Osteoblast (primary cell): Measurements from ENCODE around the gene TM9SF4. TPM values are rescaled to one million over a fixed set of nuclear protein-coding genes. Genes with fewer than 3 reads are reported as not detected.
A peak's percentile ranks its signal among the peaks of the same experiment; 100 is the strongest.

Experiments used
- DNase-seq: peaks from one replicate; pipeline ENCODE4 v3.0.0; 2011; ENCODE audit warnings: low spot score, mixed read lengths; ENCODE audit not compliant: insufficient read length; ENCODE audit errors: missing footprints
- H2AFZ ChIP-seq: 2 replicates; pipeline ENCODE4 v1.6.0; 2011; ENCODE audit warnings: mild to moderate bottlenecking, low read length
- H3K27ac ChIP-seq: 2 replicates; pipeline ENCODE4 v1.5.1; 2011; ENCODE audit warnings: mild to moderate bottlenecking, low read depth, low read length, moderate library complexity
- H3K27me3 ChIP-seq: 2 replicates; pipeline ENCODE4 v1.6.0; 2012; ENCODE audit warnings: mild to moderate bottlenecking, control low read depth, inconsistent platforms, low read length, moderate library complexity; ENCODE audit not compliant: insufficient read depth
- H3K36me3 ChIP-seq: 2 replicates; pipeline ENCODE4 v1.5.1; 2011; ENCODE audit warnings: mild to moderate bottlenecking, low read length, control low read depth, moderate library complexity; ENCODE audit not compliant: insufficient read depth
- H3K4me1 ChIP-seq: 2 replicates; pipeline ENCODE4 v1.5.1; 2011; ENCODE audit warnings: mild to moderate bottlenecking, low read length, control low read depth, moderate library complexity; ENCODE audit not compliant: insufficient read depth
- H3K4me2 ChIP-seq: 2 replicates; pipeline ENCODE4 v1.6.0; 2011; ENCODE audit warnings: mild to moderate bottlenecking, low read length; ENCODE audit not compliant: insufficient read depth
- H3K4me3 ChIP-seq: fragments of 200-600 bp; sonication (generic); 3 replicates; pipeline ENCODE4 v1.5.1; 2012; ENCODE audit warnings: mild to moderate bottlenecking, low read length, inconsistent platforms; ENCODE audit not compliant: insufficient read depth
- H3K79me2 ChIP-seq: 2 replicates; pipeline ENCODE4 v1.6.0; 2012; ENCODE audit warnings: mild to moderate bottlenecking, low read length, control low read depth, inconsistent platforms; ENCODE audit not compliant: insufficient read depth
- H3K9me3 ChIP-seq: 2 replicates; pipeline ENCODE4 v1.5.1; 2011; ENCODE audit warnings: low read depth, low read length, control low read depth
- H4K20me1 ChIP-seq: 2 replicates; pipeline ENCODE4 v1.6.0; 2012; ENCODE audit warnings: mild to moderate bottlenecking, low read length, control low read depth; ENCODE audit not compliant: insufficient read depth
- CTCF ChIP-seq: IDR thresholded peaks from 2 replicates; pipeline ENCODE4 v1.5.1; 2011; ENCODE audit warnings: mild to moderate bottlenecking, low read depth, low read length, moderate library complexity; ENCODE audit errors: extremely low read depth
- total RNA-seq: library from RNA; depleted of rRNA; stranded (reverse); fragments of >200 nt; gene quantifications from 2 replicates; pipeline ENCODE4 v1.2.3, GENCODE V29; 2012

The TM9SF4 gene
- total RNA-seq, 1 donor = 48.1 TPM

DNA sequence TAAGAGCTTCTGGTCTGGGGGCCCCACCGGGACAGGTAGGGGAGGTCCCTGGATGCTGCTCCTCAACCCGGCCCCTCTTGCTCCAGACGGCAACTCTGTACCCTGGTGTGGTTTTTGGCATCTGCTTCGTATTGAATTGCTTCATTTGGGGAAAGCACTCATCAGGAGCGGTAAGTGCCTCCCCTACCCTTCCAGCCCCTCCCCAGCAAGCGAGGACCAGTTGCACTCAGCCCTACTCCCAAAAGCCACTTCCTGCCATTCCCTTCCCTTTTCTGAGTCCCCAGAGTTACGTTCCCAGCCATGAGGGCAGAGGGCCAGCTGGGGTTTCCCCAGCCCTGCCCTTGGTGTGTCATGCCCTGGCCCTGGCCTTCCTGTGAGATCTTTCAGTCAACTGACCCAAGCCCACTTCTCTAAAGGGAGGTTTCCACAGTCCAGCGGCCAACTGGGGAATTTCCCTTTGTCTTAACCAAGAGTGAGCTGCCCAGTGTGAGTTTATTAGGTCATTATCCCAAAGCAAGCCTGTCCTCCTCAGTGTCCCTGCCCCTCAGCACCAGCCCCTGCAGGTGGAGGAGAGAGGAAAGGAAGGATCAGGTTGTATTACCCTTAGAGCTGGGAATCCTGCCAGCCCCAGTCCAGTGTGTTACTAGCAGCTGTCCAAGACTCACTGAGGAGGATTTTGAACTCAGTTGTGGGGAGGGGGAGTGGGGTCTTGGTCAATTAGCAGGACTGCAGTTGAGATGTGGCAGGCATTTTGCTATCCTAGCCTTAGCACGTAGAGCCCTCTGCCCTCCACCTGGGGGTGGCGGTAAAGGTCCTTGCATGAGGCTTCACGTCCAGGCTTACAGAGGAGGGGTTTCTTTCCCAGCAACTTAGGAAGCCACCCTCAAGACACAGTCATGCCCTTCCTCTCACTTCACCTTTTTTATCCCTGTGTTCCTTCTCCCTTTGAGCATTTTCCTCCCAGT lies 45.8 kb downstream of the TM9SF4 start:
- Histone ChIP-seq H3K4me1 (peaks cover 12% of the 10 kb centered on the region), H3K27ac (peak overlapping the region; percentile 49), H4K20me1 (peaks cover 18% of the 10 kb centered on the region), H3K9me3 (no peaks in the 10 kb centered on the region), H2AFZ (no peak overlapping the region), H3K4me3 (no peak overlapping the region), H3K79me2 (no peaks in the 10 kb centered on the region), H3K36me3 (peaks cover 72% of the 10 kb centered on the region), H3K27me3 (no peaks in the 10 kb centered on the region), H3K4me2 (peak overlapping the region; percentile 9)
- peak; percentile 20 for TF ChIP-seq CTCF
- peak; percentile 92 for DNase-seq

DNA sequence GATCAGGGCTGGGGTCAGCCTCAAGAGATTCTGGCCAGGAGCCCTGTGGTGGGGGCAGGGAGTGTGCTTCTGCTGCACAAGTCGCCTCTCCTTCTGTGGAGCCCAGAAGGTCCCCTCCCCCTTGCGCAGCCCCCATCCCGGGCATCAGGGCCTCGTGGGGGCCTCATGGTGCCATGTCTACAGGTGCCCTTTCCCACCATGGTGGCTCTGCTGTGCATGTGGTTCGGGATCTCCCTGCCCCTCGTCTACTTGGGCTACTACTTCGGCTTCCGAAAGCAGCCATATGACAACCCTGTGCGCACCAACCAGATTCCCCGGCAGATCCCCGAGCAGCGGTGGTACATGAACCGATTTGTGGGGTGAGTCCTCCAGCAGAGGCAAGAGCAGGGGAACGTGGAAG lies 48.1 kb downstream of the TM9SF4 start:
- H3K9me3 ChIP-seq = no peaks in the 10 kb centered on the region
- H3K79me2 ChIP-seq = no peaks in the 10 kb centered on the region
- peaks cover 69% of the 10 kb centered on the region for H3K36me3 ChIP-seq
- no peak overlapping the region for H3K27ac ChIP-seq
- H3K4me1 ChIP-seq = peaks cover 12% of the 10 kb centered on the region
- no peak for TF ChIP-seq CTCF
- H3K4me2 ChIP-seq = no peak overlapping the region
- DNase-seq = peak; percentile 14
- no peaks in the 10 kb centered on the region for H3K27me3 ChIP-seq
- peaks cover 18% of the 10 kb centered on the region for H4K20me1 ChIP-seq
- H3K4me3 ChIP-seq = no peak overlapping the region
- no peak overlapping the region for H2AFZ ChIP-seq

- H3K4me3 ChIP-seq = no peak overlapping the region
- DNase-seq = no peak
- no peak for TF ChIP-seq CTCF
- H3K36me3 ChIP-seq = peaks cover 68% of the 10 kb centered on the region
- no peak overlapping the region for H3K4me2 ChIP-seq
- no peaks in the 10 kb centered on the region for H3K9me3 ChIP-seq
- no peak overlapping the region for H3K27ac ChIP-seq
- no peak overlapping the region for H2AFZ ChIP-seq
- peaks cover 12% of the 10 kb centered on the region for H3K4me1 ChIP-seq
- peaks cover 18% of the 10 kb centered on the region for H4K20me1 ChIP-seq
- no peaks in the 10 kb centered on the region for H3K27me3 ChIP-seq
- H3K79me2 ChIP-seq = no peaks in the 10 kb centered on the region
These were observed 48.8 kb downstream of the TM9SF4 start for GRCh38 chr20:32158351-32158750.

- no peak overlapping the region for H3K4me2 ChIP-seq
- no peaks in the 10 kb centered on the region for H3K27me3 ChIP-seq
- no peak overlapping the region for H2AFZ ChIP-seq
- H3K4me3 ChIP-seq = no peak overlapping the region
- H3K27ac ChIP-seq = no peak overlapping the region
- peaks cover 12% of the 10 kb centered on the region for H3K4me1 ChIP-seq
- no peak for DNase-seq
- no peaks in the 10 kb centered on the region for H3K9me3 ChIP-seq
- H3K36me3 ChIP-seq = peaks cover 61% of the 10 kb centered on the region
- no peak for TF ChIP-seq CTCF
- no peaks in the 10 kb centered on the region for H3K79me2 ChIP-seq
- peaks cover 15% of the 10 kb centered on the region for H4K20me1 ChIP-seq
These were observed 49.6 kb downstream of the TM9SF4 start for GRCh38 chr20:32158943-32159660.
